Mucosa of rectum (tissue), 2 donors: Measurements from ENCODE around the gene SEC16A.

Experiments
- H3K27ac ChIP-seq, 2 donors: one replicate each; pipeline ENCODE4 v1.7.0; 2013; ENCODE audit warnings: inconsistent platforms in 2 of 2, low read depth in 2 of 2, low read length in 2 of 2
- H3K27me3 ChIP-seq, 2 donors: one replicate each; pipeline ENCODE4 v1.7.0; 2013; ENCODE audit warnings: low read length in 2 of 2; ENCODE audit not compliant: control insufficient read depth in 2 of 2, insufficient read depth in 2 of 2
- H3K36me3 ChIP-seq, 2 donors: one replicate each; pipeline ENCODE4 v1.7.0; 2013; ENCODE audit warnings: low read length in 2 of 2; ENCODE audit not compliant: control insufficient read depth in 2 of 2, insufficient read depth in 2 of 2
- H3K4me1 ChIP-seq, 2 donors: one replicate each; pipeline ENCODE4 v1.7.0; 2013; ENCODE audit warnings: low read length in 2 of 2, mild to moderate bottlenecking in 1 of 2; ENCODE audit not compliant: control insufficient read depth in 2 of 2, insufficient read depth in 2 of 2
- H3K4me3 ChIP-seq, 2 donors: one replicate each; pipeline ENCODE4 v1.7.0; 2013; ENCODE audit warnings: low read length in 2 of 2
- H3K9ac ChIP-seq, 2 donors: one replicate each; pipeline ENCODE4 v1.7.0; 2013; ENCODE audit warnings: low read length in 2 of 2, low read depth in 1 of 2, mild to moderate bottlenecking in 1 of 2
- H3K9me3 ChIP-seq, 2 donors: one replicate each; pipeline ENCODE4 v1.7.0; 2013; ENCODE audit warnings: low read length in 2 of 2; ENCODE audit not compliant: control insufficient read depth in 2 of 2
- donor health status: healthy.
- donor health status: Normal muscosa, but diverticular disease.

Gene SEC16A

GRCh38 chr9:136517012-136517743, 34.3 kb upstream of the SEC16A start:
- no peak overlapping the region for H3K4me3 ChIP-seq
- H3K27ac ChIP-seq, result no peak overlapping the region
- peaks cover 29 to 31% of the 10 kb centered on the region in 2 donors for H3K4me1 ChIP-seq
- peaks cover 43% of the 10 kb centered on the region in 2 donors for H3K36me3 ChIP-seq
- H3K9ac ChIP-seq, result no peak overlapping the region
- H3K27me3 ChIP-seq, result no peaks in the 10 kb centered on the region
- no peaks in the 10 kb centered on the region for H3K9me3 ChIP-seq

GRCh38 chr9:136516191-136516654, 33.4 kb upstream of the SEC16A start:
- Histone ChIP-seq H3K27me3 (no peaks in the 10 kb centered on the region), H3K9me3 (no peaks in the 10 kb centered on the region), H3K4me3 (no peak overlapping the region), H3K36me3 (peaks cover 47 to 51% of the 10 kb centered on the region in 2 donors), H3K27ac (no peak overlapping the region), H3K9ac (no peak overlapping the region), H3K4me1 (peaks cover 25% of the 10 kb centered on the region in 2 donors)

GRCh38 chr9:136515276-136515675, 32.4 kb upstream of the SEC16A start:
- peaks cover 57 to 61% of the 10 kb centered on the region in 2 donors for H3K36me3 ChIP-seq

GRCh38 chr9:136514022-136514714, 31.3 kb upstream of the SEC16A start:
- no peak overlapping the region for H3K27ac ChIP-seq

More at GRCh38 chr9:136515276-136515675, 32.4 kb upstream of the SEC16A start:
- Histone ChIP-seq H3K27me3 (no peaks in the 10 kb centered on the region), H3K4me1 (peaks cover 15 to 16% of the 10 kb centered on the region in 2 donors), H3K9ac (no peak overlapping the region), H3K4me3 (no peak overlapping the region), H3K27ac (no peak overlapping the region), H3K9me3 (no peaks in the 10 kb centered on the region)

GRCh38 chr9:136513191-136513590, 30.4 kb upstream of the SEC16A start:
- H3K4me1 ChIP-seq, result peaks cover 0 to 2% of the 10 kb centered on the region in 2 donors
- peak overlapping the region in 1 of 2 donors; percentile 4 for H3K27ac ChIP-seq
- no peaks in the 10 kb centered on the region for H3K27me3 ChIP-seq
- H3K36me3 ChIP-seq, result peaks cover 63 to 71% of the 10 kb centered on the region in 2 donors
- no peak overlapping the region for H3K9ac ChIP-seq
- no peak overlapping the region for H3K4me3 ChIP-seq
- H3K9me3 ChIP-seq, result no peaks in the 10 kb centered on the region

More at GRCh38 chr9:136514022-136514714, 31.3 kb upstream of the SEC16A start:
- Histone ChIP-seq H3K27me3 (no peaks in the 10 kb centered on the region), H3K9me3 (no peaks in the 10 kb centered on the region), H3K4me1 (peaks cover 6 to 7% of the 10 kb centered on the region in 2 donors), H3K9ac (no peak overlapping the region), H3K36me3 (peaks cover 68 to 71% of the 10 kb centered on the region in 2 donors), H3K4me3 (no peak overlapping the region)

- no peaks in the 10 kb centered on the region for H3K27me3 ChIP-seq
- no peak overlapping the region for H3K9ac ChIP-seq
These were observed 29.8 kb upstream of the SEC16A start for GRCh38 chr9:136512651-136513071.

GRCh38 chr9:136511670-136512592, 29.1 kb upstream of the SEC16A start:
- Histone ChIP-seq H3K9me3 (no peaks in the 10 kb centered on the region), H3K4me1 (peaks cover 0 to 2% of the 10 kb centered on the region in 2 donors), H3K9ac (no peak overlapping the region), H3K27ac (peak overlapping the region; percentile 26 to 58), H3K36me3 (peaks cover 65 to 74% of the 10 kb centered on the region in 2 donors), H3K4me3 (no peak overlapping the region), H3K27me3 (no peaks in the 10 kb centered on the region)

More at GRCh38 chr9:136512651-136513071, 29.8 kb upstream of the SEC16A start:
- Histone ChIP-seq H3K4me3 (no peak overlapping the region), H3K9me3 (no peaks in the 10 kb centered on the region), H3K36me3 (peaks cover 63 to 71% of the 10 kb centered on the region in 2 donors), H3K27ac (peak overlapping the region; percentile 25 to 58), H3K4me1 (peaks cover 0 to 2% of the 10 kb centered on the region in 2 donors)

GRCh38 chr9:136511144-136511669, 28.4 kb upstream of the SEC16A start:
- no peak overlapping the region for H3K4me3 ChIP-seq
- H3K27me3 ChIP-seq, result no peaks in the 10 kb centered on the region
- no peak overlapping the region for H3K9ac ChIP-seq
- peaks cover 0 to 2% of the 10 kb centered on the region in 2 donors for H3K4me1 ChIP-seq
- peaks cover 67 to 81% of the 10 kb centered on the region in 2 donors for H3K36me3 ChIP-seq
- H3K9me3 ChIP-seq, result no peaks in the 10 kb centered on the region
- peak overlapping the region; percentile 26 to 32 for H3K27ac ChIP-seq

GRCh38 chr9:136510561-136510960, 27.7 kb upstream of the SEC16A start:
- Histone ChIP-seq H3K36me3 (peaks cover 68 to 81% of the 10 kb centered on the region in 2 donors), H3K4me1 (peaks cover 0 to 2% of the 10 kb centered on the region in 2 donors), H3K27me3 (no peaks in the 10 kb centered on the region), H3K27ac (no peak overlapping the region), H3K9ac (no peak overlapping the region), H3K4me3 (no peak overlapping the region), H3K9me3 (no peaks in the 10 kb centered on the region)
